Calu3 (cell line): Measurements from ENCODE around the gene HSPG2. TPM values are rescaled to one million over a fixed set of nuclear protein-coding genes. Genes with fewer than 3 reads are reported as not detected.
A peak's percentile ranks its signal among the peaks of the same experiment; 100 is the strongest.

Experiments used
- BruUV-seq: library from RNA; stranded (reverse); fragments of 400-500 nt; replicated peaks from 2 replicates; lab custom pipeline; 2021; lab: Mats Ljungman, UMichigan
- CTCF ChIA-PET: fragments of 300-600 bp; sonication (Branson Sonifier 250); formaldehyde crosslinking; loops from one replicate; lab custom pipeline; 2022; ENCODE audit warnings: antibody characterized with exemption; lab: Charles Lee
- DNase-seq: peaks from one replicate; pipeline ENCODE4 v3.0.0; 2022
- H3K27ac Mint-ChIP-seq: one replicate; pipeline ENCODE4 v1.8.0; 2022; ENCODE audit warnings: mixed read lengths; ENCODE audit not compliant: unreplicated experiment
- H3K27me3 Mint-ChIP-seq: one replicate; pipeline ENCODE4 v1.8.0; 2022; ENCODE audit warnings: mixed read lengths; ENCODE audit not compliant: unreplicated experiment
- H3K36me3 Mint-ChIP-seq: one replicate; pipeline ENCODE4 v1.8.0; 2022; ENCODE audit warnings: mild to moderate bottlenecking, moderate library complexity, mixed read lengths; ENCODE audit not compliant: insufficient read depth, unreplicated experiment
- H3K4me1 Mint-ChIP-seq: one replicate; pipeline ENCODE4 v1.8.0; 2022; ENCODE audit warnings: mild to moderate bottlenecking, low read depth, mixed read lengths; ENCODE audit not compliant: unreplicated experiment
- H3K4me3 Mint-ChIP-seq: one replicate; pipeline ENCODE4 v1.8.0; 2022; ENCODE audit warnings: mild to moderate bottlenecking, low read depth, moderate library complexity, mixed read lengths; ENCODE audit not compliant: unreplicated experiment
- H3K9me3 Mint-ChIP-seq: one replicate; pipeline ENCODE4 v1.8.0; 2022; ENCODE audit warnings: low read depth, mixed read lengths; ENCODE audit not compliant: unreplicated experiment
- CTCF ChIP-seq: fragments of 200-600 bp; IDR thresholded peaks from one replicate; pipeline ENCODE4 v1.8.0; 2022; ENCODE audit warnings: antibody characterized with exemption; ENCODE audit not compliant: unreplicated experiment
- intact Hi-C: fragments of 100-400 bp; cut with micrococcal nuclease; formaldehyde crosslinking; loops from one replicate; pipeline ENCODE4 v1.10.0; 2022; ENCODE audit not compliant: unreplicated experiment
- total RNA-seq: library from RNA; stranded (reverse); gene quantifications from 2 replicates; pipeline ENCODE4 v1.2.3, GENCODE V29; 2022

HSPG2 gene
- total RNA-seq, 1 experiment from 2014 or later: 397 TPM

GRCh38 chr1:21865609-21865942 lies 71.5 kb downstream of the HSPG2 start:
- H3K4me1 Mint-ChIP-seq: peaks cover 18% of the 10 kb centered on the region
- no peak for DNase-seq
- peaks cover 84% of the 10 kb centered on the region for H3K36me3 Mint-ChIP-seq
- no TSS peak for BruUV-seq
- no peaks in the 10 kb centered on the region for H3K9me3 Mint-ChIP-seq
- intact Hi-C loops: no loop called here
- H3K27me3 Mint-ChIP-seq: no peaks in the 10 kb centered on the region
- no peak for TF ChIP-seq CTCF
- no peak overlapping the region for H3K27ac Mint-ChIP-seq
- CTCF ChIA-PET: no interaction called here
- no peak overlapping the region for H3K4me3 Mint-ChIP-seq

- Mint-ChIP-seq H3K4me1 (peaks cover 9% of the 10 kb centered on the region), H3K4me3 (no peak overlapping the region), H3K36me3 (peaks cover 86% of the 10 kb centered on the region), H3K9me3 (no peaks in the 10 kb centered on the region), H3K27me3 (no peaks in the 10 kb centered on the region), H3K27ac (no peak overlapping the region)
- BruUV-seq: no TSS peak
- DNase-seq: no peak
- TF ChIP-seq CTCF: no peak
- CTCF ChIA-PET: no interaction called here
- intact Hi-C loops: no loop called here
Observed at GRCh38 chr1:21864730-21865129, 72.4 kb downstream of the HSPG2 start.

- CTCF ChIA-PET: no interaction called here
- DNase-seq: no peak
- Mint-ChIP-seq H3K9me3 (no peaks in the 10 kb centered on the region), H3K27ac (peak overlapping the region; percentile 30), H3K4me3 (no peak overlapping the region), H3K4me1 (peaks cover 2% of the 10 kb centered on the region), H3K27me3 (no peaks in the 10 kb centered on the region), H3K36me3 (peaks cover 85% of the 10 kb centered on the region)
- intact Hi-C loops: no loop called here
- no peak for TF ChIP-seq CTCF
- no TSS peak for BruUV-seq
Observed at GRCh38 chr1:21863981-21864380, 73.1 kb downstream of the HSPG2 start.

- no peak for DNase-seq
- no peak for TF ChIP-seq CTCF
- Mint-ChIP-seq H3K27me3 (no peaks in the 10 kb centered on the region), H3K4me1 (no peaks in the 10 kb centered on the region), H3K36me3 (peaks cover 82% of the 10 kb centered on the region), H3K27ac (no peak overlapping the region), H3K4me3 (no peak overlapping the region), H3K9me3 (no peaks in the 10 kb centered on the region)
- intact Hi-C loops: no loop called here
- BruUV-seq: no TSS peak
- CTCF ChIA-PET: interaction anchor here (0.7 kb wide), 1 partner anchor 588 kb away, joined by 6 read pairs; no protein-coding TSS in a partner anchor
Observed at GRCh38 chr1:21861602-21862429, 75.3 kb downstream of the HSPG2 start.
